Body of pancreas (tissue), 4 donors: ENCODE measurements around the gene ZFAND3.

Source experiments
- CTCF ChIP-seq, 7 experiments: fragments of 450-650 bp in 4 of 7; fragments of 200-600 bp in 3 of 7; sonication (generic) in 3 of 7; IDR thresholded peaks; one replicate each; pipeline ENCODE4 v1.5.1; 2016 to 2019; ENCODE audit warnings: antibody characterized with exemption in 7 of 7
- POLR2A ChIP-seq, 3 donors: fragments of 450-650 bp; IDR thresholded peaks; one replicate each; pipeline ENCODE4 v1.6.1; 2016; ENCODE audit warnings: antibody characterized with exemption in 3 of 3, mild to moderate bottlenecking in 2 of 3

GRCh38 chr6:37878150-37878710, 58.7 kb downstream of the ZFAND3 start:
- TF ChIP-seq POLR2A (IDR thresholded peaks at IDR 0.05) (no peak), CTCF (IDR thresholded peaks at IDR 0.05) (no peak)
